ENCODE data around the gene PTPRM. TPM values are rescaled to one million over a fixed set of nuclear protein-coding genes. Genes with fewer than 3 reads are reported as not detected.

The PTPRM gene
- total RNA-seq, 4 donors from 2014 or later = 170 to 198 (median 182) TPM

DNA sequence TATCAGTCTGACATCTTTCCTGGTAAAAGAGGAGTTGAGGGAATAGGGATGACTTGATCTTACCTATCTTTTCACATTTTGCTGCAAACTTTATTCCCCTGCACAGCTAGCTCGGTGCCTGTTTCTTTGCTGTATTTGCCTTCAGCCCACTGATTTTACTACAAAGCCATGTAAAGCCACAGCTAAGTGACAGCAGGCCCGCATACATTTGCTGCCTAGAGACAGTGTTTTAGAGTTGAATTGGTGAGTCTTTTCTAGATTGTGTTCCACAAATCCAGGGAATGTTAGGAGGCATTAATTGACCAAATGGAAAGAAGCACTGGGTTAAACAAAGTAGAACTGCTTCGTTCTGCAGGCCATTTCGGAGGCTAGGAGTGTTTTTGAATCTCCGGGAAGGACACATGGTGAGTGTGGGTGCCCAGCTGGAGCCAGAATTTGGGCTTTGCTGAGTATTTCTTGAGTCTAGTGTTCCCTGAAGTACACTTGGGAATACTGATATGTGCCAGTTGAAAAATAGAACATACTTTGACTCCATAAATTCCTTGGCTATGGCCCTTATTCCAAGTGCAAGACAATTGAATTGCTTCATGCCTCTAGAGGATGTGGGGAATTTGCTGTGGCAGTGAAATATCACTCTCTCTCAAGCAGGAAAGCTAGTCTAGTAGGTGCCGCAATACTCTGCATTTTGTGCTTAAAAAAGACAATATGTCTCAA, 329.8 kb downstream of the PTPRM start:
- WGBS, 2 donors = 51 to 54% methylated on average over 6 of the region's 6 CpGs
- H3K27me3 ChIP-seq = no peaks in the 10 kb centered on the region
- peaks cover 25 to 33% of the 10 kb centered on the region in 2 donors for H3K4me1 ChIP-seq
- peak; percentile 52 to 55 for DNase-seq
- H3K27ac ChIP-seq = peak overlapping the region; percentile 41 to 61 (median 48)
- no peaks in the 10 kb centered on the region for H3K36me3 ChIP-seq
- TF ChIP-seq, protein P1, sequence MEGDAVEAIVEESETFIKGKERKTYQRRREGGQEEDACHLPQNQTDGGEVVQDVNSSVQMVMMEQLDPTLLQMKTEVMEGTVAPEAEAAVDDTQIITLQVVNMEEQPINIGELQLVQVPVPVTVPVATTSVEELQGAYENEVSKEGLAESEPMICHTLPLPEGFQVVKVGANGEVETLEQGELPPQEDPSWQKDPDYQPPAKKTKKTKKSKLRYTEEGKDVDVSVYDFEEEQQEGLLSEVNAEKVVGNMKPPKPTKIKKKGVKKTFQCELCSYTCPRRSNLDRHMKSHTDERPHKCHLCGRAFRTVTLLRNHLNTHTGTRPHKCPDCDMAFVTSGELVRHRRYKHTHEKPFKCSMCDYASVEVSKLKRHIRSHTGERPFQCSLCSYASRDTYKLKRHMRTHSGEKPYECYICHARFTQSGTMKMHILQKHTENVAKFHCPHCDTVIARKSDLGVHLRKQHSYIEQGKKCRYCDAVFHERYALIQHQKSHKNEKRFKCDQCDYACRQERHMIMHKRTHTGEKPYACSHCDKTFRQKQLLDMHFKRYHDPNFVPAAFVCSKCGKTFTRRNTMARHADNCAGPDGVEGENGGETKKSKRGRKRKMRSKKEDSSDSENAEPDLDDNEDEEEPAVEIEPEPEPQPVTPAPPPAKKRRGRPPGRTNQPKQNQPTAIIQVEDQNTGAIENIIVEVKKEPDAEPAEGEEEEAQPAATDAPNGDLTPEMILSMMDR (IDR thresholded peaks at IDR 0.05) = no peak
- no peak for TF ChIP-seq POLR2A (IDR thresholded peaks at IDR 0.05)
- H3K9me3 ChIP-seq = no peaks in the 10 kb centered on the region
- H3K4me3 ChIP-seq (replicated peaks in 1 of 3) = no peak overlapping the region
- intact Hi-C loops (cut with DNase I) = no loop called here

DNA sequence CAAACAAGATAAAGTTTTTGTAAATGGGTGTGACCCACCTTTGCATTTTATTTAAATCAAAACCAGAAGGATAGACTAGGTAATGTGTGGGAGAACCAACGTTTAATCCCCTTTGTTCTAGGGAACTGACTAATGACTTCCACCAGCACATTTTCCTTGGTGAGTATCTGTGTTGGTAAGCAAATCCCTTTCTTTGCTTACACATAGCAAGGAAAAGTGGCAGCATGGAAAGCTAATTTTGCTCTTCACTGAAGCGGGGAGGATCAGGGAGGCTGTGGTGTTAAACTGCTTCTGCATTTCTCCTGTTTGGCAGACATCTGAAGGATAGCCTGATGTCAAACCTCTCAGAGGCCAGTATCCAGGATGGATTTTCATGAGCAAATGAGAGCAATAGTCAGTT, 331.1 kb downstream of the PTPRM start:
- Histone ChIP-seq H3K9me3 (no peaks in the 10 kb centered on the region), H3K27me3 (no peaks in the 10 kb centered on the region), H3K4me3 (replicated peaks in 1 of 3) (no peak overlapping the region), H3K36me3 (no peaks in the 10 kb centered on the region), H3K27ac (peak overlapping the region; percentile 21 to 48 (median 41)), H3K4me1 (peaks cover 29 to 38% of the 10 kb centered on the region in 2 donors)
- WGBS, 2 donors = 57 to 65% methylated on average over 2 of the region's 2 CpGs
- intact Hi-C loops (cut with DNase I) = no loop called here
- TF ChIP-seq, protein P1 (IDR thresholded peaks at IDR 0.05) = no peak
- TF ChIP-seq POLR2A (IDR thresholded peaks at IDR 0.05) = no peak
- no peak for DNase-seq

DNA sequence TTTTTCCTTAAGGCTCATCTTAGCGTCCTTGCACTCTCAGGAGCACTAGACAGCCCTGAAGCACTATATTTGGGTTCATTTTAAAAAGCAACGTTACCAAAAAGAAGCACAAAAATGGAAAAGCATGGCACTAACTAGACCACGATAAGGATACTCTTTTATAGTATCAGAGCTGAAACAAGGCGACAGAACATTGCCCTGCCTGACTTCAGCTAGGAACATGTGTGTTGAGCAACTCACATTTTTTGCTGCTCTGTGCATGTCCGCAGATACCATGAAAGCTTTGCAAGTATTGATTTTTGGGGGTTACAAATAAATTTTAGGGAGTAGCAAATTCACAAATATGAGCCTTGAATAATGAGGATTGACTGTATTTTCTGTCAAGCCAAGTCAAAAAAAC, 332.0 kb downstream of the PTPRM start:
- H3K4me1 ChIP-seq = peaks cover 29 to 38% of the 10 kb centered on the region in 2 donors
- H3K9me3 ChIP-seq = no peaks in the 10 kb centered on the region
- no peaks in the 10 kb centered on the region for H3K36me3 ChIP-seq
- H3K27ac ChIP-seq = no peak overlapping the region
- intact Hi-C loops (cut with DNase I) = no loop called here
- TF ChIP-seq, protein P1 (IDR thresholded peaks at IDR 0.05) = no peak
- TF ChIP-seq POLR2A (IDR thresholded peaks at IDR 0.05) = no peak
- no peak overlapping the region for H3K4me3 ChIP-seq (replicated peaks in 1 of 3)
- WGBS, 2 donors = 93 to 95% methylated on average over 5 of the region's 5 CpGs
- H3K27me3 ChIP-seq = no peaks in the 10 kb centered on the region
- DNase-seq = no peak

DNA sequence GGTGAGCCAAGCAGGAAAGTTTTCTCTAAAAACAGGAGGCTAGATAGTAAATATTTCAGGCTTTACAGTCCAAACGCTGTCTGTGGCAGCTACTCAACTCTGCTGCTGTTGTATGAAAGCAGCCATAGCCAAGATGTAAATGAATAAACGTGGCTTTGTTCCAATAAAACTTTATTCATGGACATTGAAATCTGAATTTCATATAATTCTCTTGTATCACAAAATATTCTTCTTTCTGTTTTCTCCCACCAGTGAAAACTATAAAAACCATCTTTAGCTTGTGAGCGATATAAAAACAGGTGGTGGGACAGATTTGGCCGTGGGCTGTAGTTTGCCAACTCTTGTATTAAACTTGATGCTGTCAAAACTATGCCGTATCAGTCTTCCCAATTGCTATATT, 333.0 kb downstream of the PTPRM start:
- WGBS, 2 donors = 95 to 96% methylated on average over 5 of the region's 5 CpGs
- intact Hi-C loops (cut with DNase I) = no loop called here

DNA sequence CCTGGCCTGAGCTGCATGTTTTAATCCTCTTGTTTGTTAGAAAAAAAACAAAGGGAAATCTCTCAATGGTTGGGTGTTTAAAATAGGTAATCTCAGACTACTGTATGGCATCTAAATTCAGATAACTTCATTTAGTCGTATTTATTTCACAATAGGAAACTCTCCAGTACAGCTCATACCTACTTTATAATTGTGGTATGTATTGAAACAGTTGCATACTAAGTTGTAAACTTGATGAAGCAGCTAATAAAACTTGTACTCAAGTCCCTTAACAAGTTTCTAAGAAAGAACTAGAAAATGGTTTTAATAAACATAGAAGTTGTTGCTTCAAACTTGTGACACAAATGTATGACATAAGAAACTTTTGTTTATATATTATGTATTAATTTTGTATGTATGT, 334.5 kb downstream of the PTPRM start:
- H3K27me3 ChIP-seq = no peaks in the 10 kb centered on the region
- intact Hi-C loops (cut with DNase I) = no loop called here
- DNase-seq = no peak
- peak overlapping the region in 2 of 3 donors; percentile 0 to 41 for H3K27ac ChIP-seq
- 90 to 91% methylated on average over 1 of the region's 1 CpG for WGBS, 2 donors
- no peaks in the 10 kb centered on the region for H3K9me3 ChIP-seq
- peaks cover 18 to 31% of the 10 kb centered on the region in 2 donors for H3K4me1 ChIP-seq
- no peak for TF ChIP-seq POLR2A (IDR thresholded peaks at IDR 0.05)
- TF ChIP-seq, protein P1 (IDR thresholded peaks at IDR 0.05) = no peak
- no peaks in the 10 kb centered on the region for H3K36me3 ChIP-seq
- no peak overlapping the region for H3K4me3 ChIP-seq (replicated peaks in 1 of 3)

More for the DNA sequence above, 333.0 kb downstream of the PTPRM start:
- TF ChIP-seq, protein P1 (IDR thresholded peaks at IDR 0.05) = no peak
- no peak for TF ChIP-seq POLR2A (IDR thresholded peaks at IDR 0.05)
- no peaks in the 10 kb centered on the region for H3K36me3 ChIP-seq
- H3K27me3 ChIP-seq = no peaks in the 10 kb centered on the region
- H3K4me3 ChIP-seq (replicated peaks in 1 of 3) = no peak overlapping the region
- H3K4me1 ChIP-seq = peaks cover 29 to 38% of the 10 kb centered on the region in 2 donors
- no peak for DNase-seq
- no peaks in the 10 kb centered on the region for H3K9me3 ChIP-seq
- no peak overlapping the region for H3K27ac ChIP-seq
